Measurements from ENCODE around the gene SPAG5. TPM values are rescaled to one million over a fixed set of nuclear protein-coding genes. Genes with fewer than 3 reads are reported as not detected.
"Not testable (repeated sequence)": the region's sequence is repeated elsewhere in the genome, so short reads cannot be mapped to it uniquely, and the experiment has no call there.

SPAG5 gene
- total and polyA plus RNA-seq, 8 donors = 1.2 to 48.7 (median 8.4) TPM

GRCh38 chr17:28610376-28610775 is 11.6 kb upstream of the SPAG5 start:
- TF ChIP-seq POLR2A (IDR thresholded peaks at IDR 0.05) (no peak), EP300 (IDR thresholded peaks at IDR 0.05) (no peak), POLR2AphosphoS5 (IDR thresholded peaks at IDR 0.05) (no peak)
- TF ChIP-seq, protein P1, sequence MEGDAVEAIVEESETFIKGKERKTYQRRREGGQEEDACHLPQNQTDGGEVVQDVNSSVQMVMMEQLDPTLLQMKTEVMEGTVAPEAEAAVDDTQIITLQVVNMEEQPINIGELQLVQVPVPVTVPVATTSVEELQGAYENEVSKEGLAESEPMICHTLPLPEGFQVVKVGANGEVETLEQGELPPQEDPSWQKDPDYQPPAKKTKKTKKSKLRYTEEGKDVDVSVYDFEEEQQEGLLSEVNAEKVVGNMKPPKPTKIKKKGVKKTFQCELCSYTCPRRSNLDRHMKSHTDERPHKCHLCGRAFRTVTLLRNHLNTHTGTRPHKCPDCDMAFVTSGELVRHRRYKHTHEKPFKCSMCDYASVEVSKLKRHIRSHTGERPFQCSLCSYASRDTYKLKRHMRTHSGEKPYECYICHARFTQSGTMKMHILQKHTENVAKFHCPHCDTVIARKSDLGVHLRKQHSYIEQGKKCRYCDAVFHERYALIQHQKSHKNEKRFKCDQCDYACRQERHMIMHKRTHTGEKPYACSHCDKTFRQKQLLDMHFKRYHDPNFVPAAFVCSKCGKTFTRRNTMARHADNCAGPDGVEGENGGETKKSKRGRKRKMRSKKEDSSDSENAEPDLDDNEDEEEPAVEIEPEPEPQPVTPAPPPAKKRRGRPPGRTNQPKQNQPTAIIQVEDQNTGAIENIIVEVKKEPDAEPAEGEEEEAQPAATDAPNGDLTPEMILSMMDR (IDR thresholded peaks at IDR 0.05) = no peak
- Histone ChIP-seq H3K27me3 (no peaks in the 10 kb centered on the region), H3K4me3 (no peak overlapping the region), H3K27ac (no peak overlapping the region), H3K36me3 (peaks cover 13 to 54% (median 44%) of the 10 kb centered on the region in 4 donors), H3K9me3 (no peaks in the 10 kb centered on the region), H3K4me1 (peaks cover 0 to 14% (median 4%) of the 10 kb centered on the region in 4 donors)
- intact Hi-C loops (cut with DNase I; ENCODE audit: low total_unique reads) = no loop called here
- WGBS, 5 donors = 50 to 78% (median 62%) methylated on average over 8 of the region's 8 CpGs
- peak in 1 of 2 donors; percentile 36 for DNase-seq

GRCh38 chr17:28604031-28604430 is 5.2 kb upstream of the SPAG5 start:
- H3K27me3 ChIP-seq; intact Hi-C loops (cut with DNase I; ENCODE audit: low total_unique reads); H3K9me3 ChIP-seq; H3K27ac ChIP-seq; DNase-seq; H3K4me3 ChIP-seq: not testable (repeated sequence)
- H3K36me3 ChIP-seq = peaks cover 0 to 12% (median 3%) of the 10 kb centered on the region in 4 donors
- 88 to 100% (median 95%) methylated on average over 2 to 28 of the region's 31 CpGs for WGBS, 5 donors
- H3K4me1 ChIP-seq = peaks cover 0 to 13% (median 10%) of the 10 kb centered on the region in 4 donors

DNA sequence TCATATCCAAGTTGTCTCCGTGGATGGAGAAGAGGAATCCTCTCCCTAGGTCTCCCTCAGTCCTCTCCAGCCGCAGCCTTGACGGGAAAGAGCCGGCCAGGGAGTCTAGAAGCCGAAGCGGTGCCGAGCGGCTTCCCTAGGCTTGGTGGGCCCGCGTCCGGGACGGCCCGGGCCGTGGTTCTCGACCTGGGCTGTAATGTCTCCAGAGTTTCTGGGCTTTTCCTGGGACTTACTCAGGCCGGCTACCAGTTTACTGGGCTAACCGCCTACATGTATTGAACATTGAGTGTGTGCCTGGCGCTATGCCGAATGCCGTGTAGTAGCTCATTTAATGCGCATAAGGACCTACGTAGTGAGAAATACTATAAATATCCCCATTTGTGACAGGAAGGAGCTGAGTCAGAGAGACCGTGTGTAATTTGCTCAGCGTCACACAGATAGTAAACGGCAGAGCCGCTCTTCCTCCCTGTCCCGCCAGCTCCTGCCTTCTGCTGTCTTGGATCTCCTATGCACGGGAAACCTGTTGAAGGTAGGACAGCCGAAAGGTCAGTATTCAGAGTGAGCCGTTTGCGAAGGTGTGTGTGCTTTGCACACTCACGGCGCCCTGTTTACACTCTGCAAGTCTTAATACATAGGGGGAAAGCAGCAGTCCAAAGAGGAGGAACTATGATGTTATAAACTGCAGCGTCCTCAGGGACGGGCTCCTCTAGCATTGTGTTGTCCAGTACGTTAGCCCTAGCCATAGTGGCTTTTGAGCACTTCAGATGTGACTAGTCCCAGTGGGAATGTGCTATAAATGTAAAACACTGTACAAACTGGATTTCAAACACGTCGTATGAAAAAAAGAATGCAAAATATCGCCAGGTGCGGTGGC is 723 bp upstream of the SPAG5 start:
- Histone ChIP-seq H3K9me3 (no peaks in the 10 kb centered on the region), H3K4me3 (peak overlapping the region; percentile 66 to 71 (median 69)), H3K27ac (peak overlapping the region; percentile 96 to 97 (median 97)), H3K27me3 (no peaks in the 10 kb centered on the region), H3K4me1 (peaks cover 0 to 28% (median 23%) of the 10 kb centered on the region in 4 donors), H3K36me3 (no peaks in the 10 kb centered on the region)
- TF ChIP-seq POLR2AphosphoS5 (IDR thresholded peaks at IDR 0.05) (no peak), POLR2A (IDR thresholded peaks at IDR 0.05) (no peak), EP300 (IDR thresholded peaks at IDR 0.05) (no peak)
- TF ChIP-seq, protein P1 (IDR thresholded peaks at IDR 0.05) = no peak
- peak; percentile 71 to 86 for DNase-seq
- intact Hi-C loops (cut with DNase I; ENCODE audit: low total_unique reads) = no loop called here
- 6 to 9% (median 8%) methylated on average over 38 to 40 of the region's 40 CpGs for WGBS, 5 donors

DNA sequence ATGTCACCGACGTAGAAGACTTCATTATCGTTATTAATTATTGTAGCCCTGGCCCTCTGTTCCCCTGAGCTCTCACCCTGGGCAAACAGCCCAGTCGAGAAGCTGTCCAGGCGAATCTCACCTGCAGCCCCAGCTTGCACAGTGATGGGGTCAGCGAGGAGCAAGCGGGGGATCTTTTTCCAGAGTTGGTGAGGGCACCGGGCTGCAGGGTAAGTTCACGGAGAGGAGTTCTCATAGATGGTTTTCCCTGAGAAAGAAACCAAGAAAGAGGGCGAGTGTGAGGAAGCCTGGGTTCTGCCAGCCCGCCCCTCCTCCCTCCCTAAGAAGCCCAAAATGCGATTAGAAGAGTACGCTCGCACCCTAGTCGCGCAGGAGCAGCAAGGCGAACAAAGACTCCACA is 436 bp downstream of the SPAG5 start:
- no peaks in the 10 kb centered on the region for H3K27me3 ChIP-seq
- intact Hi-C loops (cut with DNase I; ENCODE audit: low total_unique reads) = no loop called here
- TF ChIP-seq EP300 (IDR thresholded peaks at IDR 0.05) (no peak), POLR2AphosphoS5 (IDR thresholded peaks at IDR 0.05) (no peak), POLR2A (IDR thresholded peaks at IDR 0.05) (no peak)
- TF ChIP-seq, protein P1 (IDR thresholded peaks at IDR 0.05) = no peak
- H3K9me3 ChIP-seq = no peaks in the 10 kb centered on the region
- peaks cover 0 to 2% (median 0%) of the 10 kb centered on the region in 4 donors for H3K36me3 ChIP-seq
- peak overlapping the region; percentile 66 to 71 (median 69) for H3K4me3 ChIP-seq
- peak overlapping the region in 4 of 5 donors; percentile 96 to 97 (median 96) for H3K27ac ChIP-seq
- H3K4me1 ChIP-seq = peaks cover 0 to 28% (median 23%) of the 10 kb centered on the region in 4 donors
- no peak for DNase-seq
- 2 to 4% (median 2%) methylated on average over 15 to 17 of the region's 17 CpGs for WGBS, 5 donors
